ENCODE data around the gene CHCHD3.

CHCHD3 gene

DNA sequence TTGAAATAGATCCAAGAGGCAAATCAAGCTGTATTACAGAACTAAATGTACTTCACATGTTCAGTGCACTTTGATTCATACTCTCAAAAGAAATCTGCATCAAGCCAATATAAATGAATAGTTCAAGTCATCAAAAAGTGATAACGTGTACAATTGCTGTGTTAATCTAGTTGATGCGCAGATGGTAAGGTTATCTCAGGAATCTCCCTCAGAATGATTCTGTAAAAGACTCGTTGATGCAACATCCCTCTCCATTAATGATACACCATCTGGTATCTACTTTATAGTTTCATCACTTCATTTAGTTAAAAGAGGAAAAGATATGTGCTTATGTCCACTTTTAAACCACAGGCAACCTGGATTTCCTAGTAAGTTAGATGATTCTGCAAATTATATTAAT is 200.6 kb downstream of the CHCHD3 start:
- H3K36me3 ChIP-seq (replicated peaks; ENCODE audit: low read depth, low read length), result peaks cover 9% of the 10 kb centered on the region
- 0 out of 2 replicates have a peak, but pooled peaks cover 4% of the 10 kb centered on the region for H3K79me2 ChIP-seq (ENCODE audit: low read length)

DNA sequence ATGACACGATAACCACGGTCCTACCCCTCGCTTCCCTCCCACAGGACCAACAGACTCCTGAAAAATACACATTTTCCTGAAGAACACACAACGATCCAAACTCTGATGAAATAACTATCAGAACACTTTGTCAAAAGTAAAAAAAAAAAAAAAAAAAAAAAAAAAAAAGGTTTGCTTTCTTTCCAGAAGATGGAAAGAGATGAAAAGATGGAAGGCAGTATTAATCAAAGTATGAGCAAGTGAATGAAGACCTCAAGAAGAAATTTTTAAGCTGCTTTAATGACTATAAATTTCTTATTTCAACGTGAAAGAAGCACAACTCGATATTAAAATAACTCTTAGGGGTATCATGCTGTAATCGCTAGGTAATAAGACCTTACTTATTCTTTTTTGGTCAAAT is 202.3 kb downstream of the CHCHD3 start:
- H3K4me2 ChIP-seq (ENCODE audit: low read length), result no peak overlapping the region
- H3K27me3 ChIP-seq (ENCODE audit: low read depth, low read length), result no peaks in the 10 kb centered on the region
- H3K4me1 ChIP-seq (ENCODE audit: low read length), result peaks cover 19% of the 10 kb centered on the region
- H3K9me3 ChIP-seq (ENCODE audit: insufficient read depth, low read length), result no peaks in the 10 kb centered on the region
- H2AFZ ChIP-seq (ENCODE audit: low read depth, low read length), result no peak overlapping the region
- TF ChIP-seq, protein P1, sequence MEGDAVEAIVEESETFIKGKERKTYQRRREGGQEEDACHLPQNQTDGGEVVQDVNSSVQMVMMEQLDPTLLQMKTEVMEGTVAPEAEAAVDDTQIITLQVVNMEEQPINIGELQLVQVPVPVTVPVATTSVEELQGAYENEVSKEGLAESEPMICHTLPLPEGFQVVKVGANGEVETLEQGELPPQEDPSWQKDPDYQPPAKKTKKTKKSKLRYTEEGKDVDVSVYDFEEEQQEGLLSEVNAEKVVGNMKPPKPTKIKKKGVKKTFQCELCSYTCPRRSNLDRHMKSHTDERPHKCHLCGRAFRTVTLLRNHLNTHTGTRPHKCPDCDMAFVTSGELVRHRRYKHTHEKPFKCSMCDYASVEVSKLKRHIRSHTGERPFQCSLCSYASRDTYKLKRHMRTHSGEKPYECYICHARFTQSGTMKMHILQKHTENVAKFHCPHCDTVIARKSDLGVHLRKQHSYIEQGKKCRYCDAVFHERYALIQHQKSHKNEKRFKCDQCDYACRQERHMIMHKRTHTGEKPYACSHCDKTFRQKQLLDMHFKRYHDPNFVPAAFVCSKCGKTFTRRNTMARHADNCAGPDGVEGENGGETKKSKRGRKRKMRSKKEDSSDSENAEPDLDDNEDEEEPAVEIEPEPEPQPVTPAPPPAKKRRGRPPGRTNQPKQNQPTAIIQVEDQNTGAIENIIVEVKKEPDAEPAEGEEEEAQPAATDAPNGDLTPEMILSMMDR (IDR thresholded peaks at IDR 0.05; ENCODE audit: low read depth, low read length), result no peak
- TF ChIP-seq EZH2phosphoT487 (IDR thresholded peaks at IDR 0.05; ENCODE audit: low read depth), result no peak
- H4K20me1 ChIP-seq (ENCODE audit: insufficient read depth, low read length), result no peaks in the 10 kb centered on the region
- H3K79me2 ChIP-seq (ENCODE audit: low read length), result 0 out of 2 replicates have a peak, but pooled peaks cover 4% of the 10 kb centered on the region
- no peak overlapping the region for H3K4me3 ChIP-seq (ENCODE audit: low read length)
- H3K9ac ChIP-seq (ENCODE audit: low read length), result no peak overlapping the region
- H3K36me3 ChIP-seq (replicated peaks; ENCODE audit: low read depth, low read length), result peaks cover 8% of the 10 kb centered on the region
- no peak overlapping the region for H3K27ac ChIP-seq (ENCODE audit: low read length)

More for the DNA sequence above, 200.6 kb downstream of the CHCHD3 start:
- H3K4me3 ChIP-seq (ENCODE audit: low read length), result no peak overlapping the region
- H3K27me3 ChIP-seq (ENCODE audit: low read depth, low read length), result no peaks in the 10 kb centered on the region
- H3K4me1 ChIP-seq (ENCODE audit: low read length), result peaks cover 19% of the 10 kb centered on the region
- H3K9ac ChIP-seq (ENCODE audit: low read length), result no peak overlapping the region
- H3K4me2 ChIP-seq (ENCODE audit: low read length), result no peak overlapping the region
- no peak overlapping the region for H3K27ac ChIP-seq (ENCODE audit: low read length)
- no peaks in the 10 kb centered on the region for H3K9me3 ChIP-seq (ENCODE audit: insufficient read depth, low read length)
- H4K20me1 ChIP-seq (ENCODE audit: insufficient read depth, low read length), result no peaks in the 10 kb centered on the region
- TF ChIP-seq EZH2phosphoT487 (IDR thresholded peaks at IDR 0.05; ENCODE audit: low read depth), result no peak
- TF ChIP-seq, protein P1 (IDR thresholded peaks at IDR 0.05; ENCODE audit: low read depth, low read length), result no peak
- H2AFZ ChIP-seq (ENCODE audit: low read depth, low read length), result no peak overlapping the region

DNA sequence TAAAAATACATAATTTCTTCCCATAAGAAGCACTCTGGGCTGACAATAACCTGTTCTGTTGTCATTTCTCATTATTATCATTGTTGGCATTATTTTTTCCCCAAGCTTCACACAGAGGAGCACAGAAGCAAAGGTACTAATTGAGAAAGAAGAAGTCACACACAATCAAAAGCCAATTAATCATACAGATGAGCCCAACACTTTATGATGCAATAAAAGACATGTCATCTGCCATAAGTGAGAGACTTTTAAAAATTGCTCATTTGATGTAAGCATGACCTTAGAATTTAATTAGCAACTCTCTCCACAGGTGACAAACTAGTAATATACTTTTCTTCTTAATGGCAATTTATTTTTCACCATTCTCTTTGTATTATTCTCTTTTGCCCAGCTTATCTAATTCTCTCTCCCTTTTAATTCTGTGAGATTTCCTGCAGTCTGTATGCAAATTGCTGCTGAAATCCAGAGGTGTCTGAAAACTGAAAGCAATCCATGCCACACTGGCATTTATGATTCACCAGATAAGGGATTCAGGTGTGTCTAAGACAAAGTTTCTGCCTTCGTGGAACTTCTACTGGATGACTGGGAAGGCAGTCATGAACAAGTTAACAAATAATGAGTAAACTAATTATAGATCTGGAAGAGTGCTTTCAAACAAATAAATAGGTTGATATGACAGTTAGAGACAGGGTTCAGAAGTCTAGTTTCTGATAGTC is 203.5 kb downstream of the CHCHD3 start:
- 0 out of 2 replicates have a peak, but pooled peaks cover 4% of the 10 kb centered on the region for H3K79me2 ChIP-seq (ENCODE audit: low read length)
- no peak overlapping the region for H3K27ac ChIP-seq (ENCODE audit: low read length)
- H3K4me2 ChIP-seq (ENCODE audit: low read length), result no peak overlapping the region
- H3K27me3 ChIP-seq (ENCODE audit: low read depth, low read length), result no peaks in the 10 kb centered on the region
- peaks cover 3% of the 10 kb centered on the region for H3K36me3 ChIP-seq (replicated peaks; ENCODE audit: low read depth, low read length)
- peaks cover 10% of the 10 kb centered on the region for H3K4me1 ChIP-seq (ENCODE audit: low read length)
- no peak overlapping the region for H3K9ac ChIP-seq (ENCODE audit: low read length)
- H3K9me3 ChIP-seq (ENCODE audit: insufficient read depth, low read length), result no peaks in the 10 kb centered on the region
- no peak overlapping the region for H2AFZ ChIP-seq (ENCODE audit: low read depth, low read length)
- TF ChIP-seq, protein P1 (IDR thresholded peaks at IDR 0.05; ENCODE audit: low read depth, low read length), result no peak
- no peak for TF ChIP-seq EZH2phosphoT487 (IDR thresholded peaks at IDR 0.05; ENCODE audit: low read depth)
- no peaks in the 10 kb centered on the region for H4K20me1 ChIP-seq (ENCODE audit: insufficient read depth, low read length)
- H3K4me3 ChIP-seq (ENCODE audit: low read length), result no peak overlapping the region

DNA sequence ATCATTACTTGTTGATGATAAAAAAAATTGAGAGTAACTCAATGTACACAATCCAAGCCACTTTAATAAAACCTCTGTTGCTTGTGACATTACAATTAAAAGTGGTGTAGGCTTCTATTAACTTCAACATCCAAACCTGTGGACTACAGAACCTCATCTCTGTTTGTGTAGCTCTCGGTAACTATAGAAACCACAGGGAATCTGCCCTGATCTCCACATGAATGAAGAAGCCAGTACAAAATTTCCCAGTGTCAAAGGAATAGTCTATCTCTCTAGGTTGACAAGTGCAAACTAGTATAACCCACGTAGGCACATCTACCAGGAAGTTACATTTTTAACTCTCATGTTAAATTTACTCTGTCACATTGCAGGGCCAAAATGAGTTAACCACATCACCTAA is 204.3 kb downstream of the CHCHD3 start:
- no peak for TF ChIP-seq EZH2phosphoT487 (IDR thresholded peaks at IDR 0.05; ENCODE audit: low read depth)
- TF ChIP-seq, protein P1 (IDR thresholded peaks at IDR 0.05; ENCODE audit: low read depth, low read length), result no peak
- Histone ChIP-seq H3K4me2 (ENCODE audit: low read length) (no peak overlapping the region), H3K27me3 (ENCODE audit: low read depth, low read length) (no peaks in the 10 kb centered on the region), H3K79me2 (ENCODE audit: low read length) (0 out of 2 replicates have a peak, but pooled peaks cover 4% of the 10 kb centered on the region), H3K36me3 (replicated peaks; ENCODE audit: low read depth, low read length) (peaks cover 3% of the 10 kb centered on the region), H3K9ac (ENCODE audit: low read length) (no peak overlapping the region), H2AFZ (ENCODE audit: low read depth, low read length) (no peak overlapping the region), H3K4me1 (ENCODE audit: low read length) (peaks cover 2% of the 10 kb centered on the region), H3K4me3 (ENCODE audit: low read length) (no peak overlapping the region), H3K27ac (ENCODE audit: low read length) (no peak overlapping the region), H4K20me1 (ENCODE audit: insufficient read depth, low read length) (no peaks in the 10 kb centered on the region), H3K9me3 (ENCODE audit: insufficient read depth, low read length) (no peaks in the 10 kb centered on the region)
